Trophoblast cell (in vitro differentiated cells and primary cell): ENCODE data around the gene SYNE2.
A peak's percentile ranks its signal among the peaks of the same experiment; 100 is the strongest.

ENCODE experiments used
- DNase-seq, 2 donors: peaks; one replicate each; pipeline ENCODE4 v3.0.0-alpha.2; 2016
- H2AFZ ChIP-seq: 2 replicates; pipeline ENCODE4 v1.6.1; 2013; ENCODE audit warnings: low read length, moderate library complexity, mild to moderate bottlenecking; ENCODE audit not compliant: insufficient read depth, poor library complexity
- H2AK5ac ChIP-seq: 2 replicates; pipeline ENCODE4 v1.6.1; 2013; ENCODE audit warnings: mild to moderate bottlenecking, low read length
- H2BK120ac ChIP-seq: 2 replicates; pipeline ENCODE4 v1.6.1; 2013; ENCODE audit warnings: low read length, mild to moderate bottlenecking, moderate library complexity; ENCODE audit not compliant: insufficient read depth, poor library complexity
- H2BK12ac ChIP-seq: 2 replicates; pipeline ENCODE4 v1.6.1; 2013; ENCODE audit warnings: mild to moderate bottlenecking, low read length, moderate library complexity
- H2BK5ac ChIP-seq: 2 replicates; pipeline ENCODE4 v1.6.1; 2013; ENCODE audit warnings: low read length, low read depth, moderate library complexity, mild to moderate bottlenecking; ENCODE audit not compliant: poor library complexity
- H3K14ac ChIP-seq: 2 replicates; pipeline ENCODE4 v1.6.1; 2013; ENCODE audit warnings: mild to moderate bottlenecking, low read length
- H3K18ac ChIP-seq: 2 replicates; pipeline ENCODE4 v1.6.1; 2013; ENCODE audit warnings: mild to moderate bottlenecking, low read length
- H3K23ac ChIP-seq: 2 replicates; pipeline ENCODE4 v1.6.1; 2013; ENCODE audit warnings: low read length
- H3K27ac ChIP-seq: 2 replicates; pipeline ENCODE4 v1.5.1; 2013; ENCODE audit warnings: low read depth, mild to moderate bottlenecking, inconsistent platforms, low read length, moderate library complexity
- H3K27me3 ChIP-seq: 2 replicates; pipeline ENCODE4 v1.6.1; 2013; ENCODE audit warnings: inconsistent platforms, mild to moderate bottlenecking, low read length, moderate library complexity; ENCODE audit not compliant: insufficient read depth
- H3K36me3 ChIP-seq, 2 experiments: 1 replicate in 1 of 2; 2 replicates in 1 of 2; pipeline ENCODE4 v1.6.1; 2013; ENCODE audit warnings: low read length in 2 of 2, mild to moderate bottlenecking in 2 of 2, moderate library complexity in 1 of 2; ENCODE audit not compliant: insufficient read depth in 2 of 2, control insufficient read depth in 1 of 2
- H3K4ac ChIP-seq: 2 replicates; pipeline ENCODE4 v1.6.1; 2013; ENCODE audit warnings: low read depth, mild to moderate bottlenecking, low read length, moderate library complexity
- H3K4me1 ChIP-seq, 2 experiments: 1 replicate in 1 of 2; 2 replicates in 1 of 2; pipeline ENCODE4 v1.6.1; 2013; ENCODE audit warnings: low read length in 2 of 2, mild to moderate bottlenecking in 2 of 2, moderate library complexity in 1 of 2; ENCODE audit not compliant: insufficient read depth in 2 of 2, control insufficient read depth in 1 of 2
- H3K4me2 ChIP-seq: 2 replicates; pipeline ENCODE4 v1.6.1; 2013; ENCODE audit warnings: inconsistent platforms, mild to moderate bottlenecking, low read length, moderate library complexity
- H3K4me3 ChIP-seq: 2 replicates; pipeline ENCODE4 v1.5.1; 2013; ENCODE audit warnings: mild to moderate bottlenecking, low read depth, low read length, inconsistent platforms
- H3K79me1 ChIP-seq: one replicate; pipeline ENCODE4 v1.6.1; 2013; ENCODE audit warnings: low read length
- H3K79me2 ChIP-seq: 2 replicates; pipeline ENCODE4 v1.6.1; 2013; ENCODE audit warnings: low read length, mild to moderate bottlenecking; ENCODE audit not compliant: control insufficient read depth, insufficient read depth, poor library complexity
- H3K9ac ChIP-seq: 2 replicates; pipeline ENCODE4 v1.6.1; 2013; ENCODE audit warnings: mild to moderate bottlenecking, low read length
- H3K9me3 ChIP-seq: 2 replicates; pipeline ENCODE4 v1.6.1; 2013; ENCODE audit warnings: low read depth, mild to moderate bottlenecking, control low read depth, inconsistent platforms, low read length; ENCODE audit not compliant: insufficient read depth
- H4K12ac ChIP-seq: 2 replicates; pipeline ENCODE4 v1.6.1; 2013; ENCODE audit warnings: low read depth, mild to moderate bottlenecking, low read length, moderate library complexity
- H4K8ac ChIP-seq: 2 replicates; pipeline ENCODE4 v1.6.1; 2013; ENCODE audit warnings: low read depth, mild to moderate bottlenecking, low read length, moderate library complexity
- H4K91ac ChIP-seq: one replicate; pipeline ENCODE4 v1.6.1; 2013; ENCODE audit warnings: low read depth, mild to moderate bottlenecking, low read length, moderate library complexity
- WGBS: extraction: QIAGEN DNeasy Blood & Tissue Kit; methylation state at CpG from one replicate; pipeline ENCODE4 v1.1.7; 2013; ENCODE audit warnings: missing lambda C conversion rate; ENCODE audit not compliant: insufficient read length, insufficient coverage; ENCODE audit errors: extremely low coverage; 5-methylcytosine and 5-hydroxymethylcytosine counted together

Gene SYNE2

GRCh38 chr14:63952933-63953437 lies 100.2 kb downstream of the SYNE2 start:
- Histone ChIP-seq H3K9ac (peak overlapping the region; percentile 73), H4K91ac (no peak overlapping the region), H3K4me1 (no peaks in the 10 kb centered on the region), H3K4me2 (no peak overlapping the region), H3K18ac (no peak overlapping the region), H3K27ac (no peak overlapping the region), H3K4ac (no peak overlapping the region), H3K79me1 (no peaks in the 10 kb centered on the region), H3K36me3 (peaks cover 8 to 9% of the 10 kb centered on the region in 2 experiments), H2BK5ac (no peak overlapping the region), H2BK120ac (no peak overlapping the region), H2AFZ (no peak overlapping the region), H2BK12ac (no peak overlapping the region), H3K27me3 (no peaks in the 10 kb centered on the region), H2AK5ac (no peak overlapping the region), H3K9me3 (no peaks in the 10 kb centered on the region), H3K79me2 (no peaks in the 10 kb centered on the region), H3K4me3 (no peak overlapping the region), H3K14ac (no peak overlapping the region), H4K12ac (no peak overlapping the region), H4K8ac (no peak overlapping the region), H3K23ac (no peak overlapping the region)
- WGBS: no CpG with 5 or more reads among the region's 2 CpGs
- no peak for DNase-seq

GRCh38 chr14:63956326-63956725 lies 103.5 kb downstream of the SYNE2 start:
- H3K79me2 ChIP-seq: no peaks in the 10 kb centered on the region

GRCh38 chr14:63960926-63961567 lies 108.2 kb downstream of the SYNE2 start:
- Histone ChIP-seq H4K12ac (no peak overlapping the region), H4K8ac (no peak overlapping the region), H2AFZ (no peak overlapping the region), H3K4ac (no peak overlapping the region), H3K79me1 (no peaks in the 10 kb centered on the region), H3K27me3 (no peaks in the 10 kb centered on the region), H4K91ac (no peak overlapping the region), H2BK5ac (no peak overlapping the region), H2BK12ac (no peak overlapping the region), H3K9ac (no peak overlapping the region), H3K14ac (no peak overlapping the region), H2AK5ac (no peak overlapping the region), H3K4me2 (no peak overlapping the region), H2BK120ac (no peak overlapping the region), H3K4me3 (no peak overlapping the region), H3K79me2 (no peaks in the 10 kb centered on the region), H3K9me3 (no peaks in the 10 kb centered on the region), H3K4me1 (no peaks in the 10 kb centered on the region), H3K23ac (no peak overlapping the region), H3K18ac (no peak overlapping the region), H3K27ac (no peak overlapping the region), H3K36me3 (no peaks in the 10 kb centered on the region)
- peak in 1 of 2 donors; percentile 55 for DNase-seq
- no CpG with 5 or more reads among the region's 2 CpGs for WGBS

More at GRCh38 chr14:63956326-63956725, 103.5 kb downstream of the SYNE2 start:
- no peak overlapping the region for H3K27ac ChIP-seq
- no peak overlapping the region for H3K14ac ChIP-seq
- H4K91ac ChIP-seq: no peak overlapping the region
- no peak overlapping the region for H4K12ac ChIP-seq
- no peak overlapping the region for H2BK120ac ChIP-seq
- DNase-seq: no peak
- H2AK5ac ChIP-seq: no peak overlapping the region
- no peak overlapping the region for H3K4me2 ChIP-seq
- no peaks in the 10 kb centered on the region for H3K79me1 ChIP-seq
- H3K18ac ChIP-seq: no peak overlapping the region
- no peak overlapping the region for H3K4me3 ChIP-seq
- peaks cover 3% of the 10 kb centered on the region in 2 experiments for H3K36me3 ChIP-seq
- no peak overlapping the region for H2AFZ ChIP-seq
- no peaks in the 10 kb centered on the region for H3K4me1 ChIP-seq
- H3K9ac ChIP-seq: no peak overlapping the region
- H3K9me3 ChIP-seq: no peaks in the 10 kb centered on the region
- no peak overlapping the region for H2BK5ac ChIP-seq
- H4K8ac ChIP-seq: no peak overlapping the region
- no peak overlapping the region for H3K23ac ChIP-seq
- no peak overlapping the region for H3K4ac ChIP-seq
- no peaks in the 10 kb centered on the region for H3K27me3 ChIP-seq
- H2BK12ac ChIP-seq: no peak overlapping the region

GRCh38 chr14:63962906-63963305 lies 110.1 kb downstream of the SYNE2 start:
- no peak overlapping the region for H3K4me3 ChIP-seq
- WGBS: no CpG with 5 or more reads among the region's 2 CpGs

More at GRCh38 chr14:63962906-63963305, 110.1 kb downstream of the SYNE2 start:
- H3K14ac ChIP-seq: no peak overlapping the region
- H4K12ac ChIP-seq: no peak overlapping the region
- no peaks in the 10 kb centered on the region for H3K79me2 ChIP-seq
- H2BK120ac ChIP-seq: no peak overlapping the region
- no peak overlapping the region for H3K4me2 ChIP-seq
- H3K9ac ChIP-seq: no peak overlapping the region
- no peak overlapping the region for H3K23ac ChIP-seq
- no peaks in the 10 kb centered on the region for H3K9me3 ChIP-seq
- no peak overlapping the region for H4K91ac ChIP-seq
- no peak overlapping the region for H2BK12ac ChIP-seq
- no peaks in the 10 kb centered on the region for H3K27me3 ChIP-seq
- H3K18ac ChIP-seq: no peak overlapping the region
- H2BK5ac ChIP-seq: no peak overlapping the region
- no peak overlapping the region for H2AK5ac ChIP-seq
- DNase-seq: no peak
- no peak overlapping the region for H2AFZ ChIP-seq
- no peaks in the 10 kb centered on the region for H3K4me1 ChIP-seq
- no peak overlapping the region for H3K4ac ChIP-seq
- H4K8ac ChIP-seq: no peak overlapping the region
- H3K79me1 ChIP-seq: no peaks in the 10 kb centered on the region
- H3K27ac ChIP-seq: no peak overlapping the region
- peaks cover 0 to 2% of the 10 kb centered on the region in 2 experiments for H3K36me3 ChIP-seq
